ACHN (cell line): Measurements from ENCODE around the gene GTF2F2.
"Not testable (repeated sequence)": the region's sequence is repeated elsewhere in the genome, so short reads cannot be mapped to it uniquely, and the experiment has no call there.

Experiments
- DNase-seq: peaks from one replicate; pipeline ENCODE4 v3.0.0-alpha.2; 2015
- in situ Hi-C: cut with HindIII; loops from 2 replicates; pipeline ENCODE4 v1.10.0; 2017; ENCODE audit warnings: low sequenced_read_pairs, low pct_ligation_motif_present, low pct_unique_long_range_greater_than_20kb

The GTF2F2 gene

DNA sequence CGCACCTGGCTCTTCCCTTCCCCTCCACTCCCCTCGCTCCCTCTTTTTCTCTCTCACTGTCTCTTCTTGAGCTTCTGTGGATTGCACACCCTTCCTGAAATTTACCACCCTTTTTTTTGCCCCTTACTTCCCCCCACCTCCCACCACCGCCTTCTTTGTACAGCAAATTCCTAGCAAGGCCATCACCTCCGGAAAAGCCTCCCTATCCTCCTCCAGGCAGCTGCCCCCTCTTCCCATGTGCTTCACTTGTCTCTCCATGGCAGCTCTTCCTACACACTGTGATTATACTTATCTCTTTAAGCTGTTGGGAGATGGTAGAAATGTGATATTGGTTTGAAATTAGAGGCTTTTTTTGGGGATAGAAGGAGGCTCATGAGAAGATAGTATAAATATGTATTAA lies 108.9 kb downstream of the GTF2F2 start:
- in situ Hi-C loops = no loop called here
- no peak for DNase-seq

DNA sequence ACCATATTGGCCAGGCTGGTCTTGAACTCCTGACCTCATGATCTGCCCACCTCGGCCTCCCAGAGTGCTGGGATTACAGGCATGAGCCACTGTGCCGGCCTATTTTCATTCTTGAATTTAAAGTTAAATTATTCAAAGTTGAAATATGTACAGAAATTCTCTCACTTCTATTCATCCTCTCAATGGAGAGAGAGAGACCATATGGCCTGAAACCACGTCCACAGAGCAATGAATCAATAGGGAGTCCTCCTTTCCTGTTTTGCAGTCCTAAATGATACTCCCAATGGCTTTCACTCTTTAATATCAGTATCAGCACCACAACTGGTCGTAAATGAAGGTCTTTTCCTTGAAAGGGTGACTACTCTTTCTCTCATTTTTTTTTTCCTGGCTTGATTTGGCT lies 111.0 kb downstream of the GTF2F2 start:
- in situ Hi-C loops = no loop called here
- DNase-seq = no peak

DNA sequence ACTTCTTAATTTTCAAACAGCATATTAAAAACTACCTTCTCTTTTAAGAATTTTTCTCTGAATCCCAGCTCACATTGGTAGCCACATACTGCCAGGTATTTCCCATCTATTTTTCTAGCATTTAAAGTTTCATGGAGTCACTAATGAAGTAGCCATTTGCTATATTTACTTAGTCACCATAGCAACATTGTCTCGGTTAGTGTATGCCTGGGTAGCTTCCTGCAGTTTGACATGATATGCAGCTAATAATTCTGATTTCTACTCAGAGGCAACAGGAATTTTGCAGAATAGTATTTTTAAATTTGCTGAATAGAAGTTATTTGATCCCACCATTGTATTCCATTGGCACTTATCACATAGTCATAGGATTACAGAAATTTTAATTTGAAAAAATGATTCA lies 111.4 kb downstream of the GTF2F2 start:
- in situ Hi-C loops = no loop called here
- no peak for DNase-seq

DNA sequence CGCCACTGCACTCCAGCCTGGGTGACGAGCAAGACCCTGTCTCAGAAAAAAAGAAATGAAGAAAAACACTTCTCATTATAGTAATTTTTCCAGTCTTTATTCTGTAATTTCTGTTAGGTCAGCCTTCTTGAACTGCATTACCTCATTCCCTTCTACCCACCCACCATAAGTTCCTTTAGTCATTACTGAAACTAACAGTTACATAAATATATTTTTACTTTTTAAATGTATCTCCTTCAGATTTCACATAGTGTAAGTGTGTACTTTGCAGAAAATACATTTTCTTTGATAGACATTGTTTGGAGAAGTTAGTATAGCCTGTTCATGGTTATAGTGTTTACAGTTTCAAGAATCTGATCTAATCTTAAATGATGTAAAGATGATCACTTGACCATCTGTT lies 112.3 kb downstream of the GTF2F2 start:
- no peak for DNase-seq
- in situ Hi-C loops = no loop called here

DNA sequence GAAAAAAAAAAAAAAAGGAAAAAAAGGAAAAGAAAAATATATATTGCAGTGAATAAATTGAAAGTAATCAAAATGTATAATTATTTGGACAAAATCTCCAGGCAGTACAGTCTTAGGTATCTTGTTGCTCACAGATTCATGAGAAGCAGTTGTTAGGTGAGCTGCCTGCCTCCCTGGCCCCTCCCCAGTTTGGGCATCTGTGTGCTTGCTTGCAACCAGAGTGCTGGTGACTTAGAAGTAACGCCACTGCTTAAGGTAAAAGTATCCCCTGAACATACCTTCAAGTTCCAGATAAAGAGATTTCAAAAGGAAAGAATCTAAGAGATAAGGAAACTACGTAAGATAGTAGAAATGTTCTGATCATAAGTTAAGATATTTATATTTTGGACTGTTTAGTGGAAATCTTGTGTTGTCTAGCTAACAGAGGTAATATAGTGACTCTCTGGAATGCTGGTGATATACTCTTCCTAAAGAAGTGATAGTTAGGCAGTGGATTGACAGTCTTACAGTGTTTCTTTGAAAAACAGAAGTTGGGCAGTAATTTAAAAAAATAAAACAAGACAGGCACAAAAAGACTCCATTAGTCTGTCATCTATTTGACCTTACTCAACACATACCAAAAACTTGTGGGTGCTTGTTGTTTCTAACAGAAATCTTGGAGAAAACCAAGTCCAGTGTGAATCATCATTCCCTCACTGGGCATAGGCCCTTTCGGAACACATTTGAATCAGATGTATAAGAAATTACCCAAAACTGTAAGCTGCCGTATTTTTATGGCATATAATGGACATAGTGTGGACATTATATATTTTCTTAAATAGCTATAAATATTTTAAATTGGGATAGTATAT lies 118.9 kb downstream of the GTF2F2 start:
- DNase-seq = no peak
- in situ Hi-C loops = no loop called here

DNA sequence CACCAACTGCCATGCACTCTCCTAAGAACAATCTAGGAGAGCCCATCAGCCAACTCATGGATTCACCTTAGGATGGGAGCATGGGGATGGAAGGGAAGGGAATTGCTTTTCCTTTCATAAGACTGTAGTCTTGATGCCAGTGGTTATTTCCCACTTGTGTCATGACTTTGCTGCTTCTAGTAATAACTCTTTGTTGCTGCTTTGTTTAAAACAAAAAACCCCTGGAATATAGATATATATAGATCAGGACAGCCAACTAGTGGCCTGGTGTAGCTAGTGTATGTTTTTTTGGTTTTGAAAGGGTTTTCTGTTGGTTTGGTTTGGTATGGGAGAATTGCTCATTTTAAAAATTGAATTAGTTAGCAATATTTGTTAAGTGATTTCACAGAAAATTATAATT lies 119.8 kb downstream of the GTF2F2 start:
- in situ Hi-C loops = no loop called here

DNA sequence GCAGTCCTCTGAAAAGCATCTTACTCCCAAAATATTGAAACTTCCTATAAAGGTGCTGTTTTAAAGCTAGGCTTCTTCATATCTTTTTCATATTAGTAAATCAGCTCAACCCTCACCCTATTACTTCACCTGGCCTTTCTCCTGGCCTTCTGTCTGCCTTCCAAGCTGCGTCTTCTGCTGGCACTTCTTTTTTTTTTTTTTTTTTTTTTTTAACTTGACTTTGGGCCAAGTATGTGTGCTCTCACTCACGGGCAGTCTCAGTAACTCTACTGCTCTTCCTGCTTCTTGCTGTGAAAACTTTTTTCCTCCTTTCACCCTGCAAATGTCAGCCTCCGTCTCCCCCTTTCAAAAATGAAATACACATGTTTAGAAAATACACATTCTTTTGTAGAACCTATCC lies 121.8 kb downstream of the GTF2F2 start:
- peak; percentile 51 for DNase-seq
- in situ Hi-C loops = no loop called here

More for the DNA sequence above, 119.8 kb downstream of the GTF2F2 start:
- no peak for DNase-seq

DNA sequence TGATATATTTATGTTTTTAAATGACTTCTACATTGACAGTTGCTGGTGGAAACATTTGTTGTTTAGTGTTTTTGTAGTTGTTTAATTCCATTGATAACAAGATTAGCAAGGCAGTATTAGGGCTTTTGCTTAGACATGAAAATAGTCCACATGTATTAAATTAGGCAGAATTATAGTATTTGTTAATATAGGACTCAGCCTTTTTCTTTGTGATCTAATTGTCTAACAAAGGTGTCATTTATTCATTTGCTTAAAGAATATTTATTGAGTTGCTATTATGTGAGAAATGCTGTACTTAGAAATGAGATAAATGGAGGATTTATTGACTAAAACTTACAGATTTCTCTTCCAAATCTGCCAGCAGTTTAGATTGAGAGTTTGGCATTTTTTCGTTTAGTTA lies 122.2 kb downstream of the GTF2F2 start:
- in situ Hi-C loops = no loop called here

DNA sequence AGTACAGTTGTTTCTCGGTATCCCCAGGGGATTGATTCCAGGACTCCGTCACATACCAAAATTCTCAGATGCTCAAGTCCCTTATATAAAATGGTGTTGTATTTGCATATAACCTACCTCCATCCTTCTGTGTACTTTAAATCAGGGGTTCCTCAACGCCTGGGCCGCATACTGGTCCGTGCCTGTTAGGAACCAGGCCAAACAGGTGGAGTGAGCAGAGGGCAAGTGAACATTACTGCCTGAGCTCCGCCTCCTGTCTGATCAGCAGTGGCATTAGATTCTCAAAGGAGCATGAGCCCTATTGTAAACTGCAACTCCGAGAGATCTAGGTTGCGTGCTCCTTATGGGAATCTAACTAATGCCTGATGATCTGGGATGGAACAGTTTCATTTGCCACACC lies 122.8 kb downstream of the GTF2F2 start:
- no peak for DNase-seq
- in situ Hi-C loops = no loop called here

More for the DNA sequence above, 122.2 kb downstream of the GTF2F2 start:
- no peak for DNase-seq

DNA sequence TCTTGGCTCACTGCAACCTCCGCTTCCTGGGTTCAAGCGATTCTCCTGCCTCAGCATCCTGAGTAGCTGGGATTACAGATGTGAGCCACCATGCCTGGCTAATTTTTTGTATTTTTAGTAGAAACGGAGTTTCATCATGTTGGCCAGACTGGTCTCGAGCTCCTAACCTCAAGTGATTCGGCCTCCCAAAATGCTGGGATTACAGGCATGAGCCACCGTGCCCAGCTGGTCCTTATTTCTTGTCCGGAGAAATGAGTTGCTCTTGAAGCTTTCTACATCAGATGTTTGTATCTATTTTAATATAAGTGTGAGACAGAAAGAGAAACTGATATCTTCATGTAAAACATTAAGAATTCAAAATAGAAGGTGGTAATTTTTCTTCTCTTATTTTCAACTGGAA lies 124.4 kb downstream of the GTF2F2 start:
- DNase-seq, in situ Hi-C loops: not testable (repeated sequence)

DNA sequence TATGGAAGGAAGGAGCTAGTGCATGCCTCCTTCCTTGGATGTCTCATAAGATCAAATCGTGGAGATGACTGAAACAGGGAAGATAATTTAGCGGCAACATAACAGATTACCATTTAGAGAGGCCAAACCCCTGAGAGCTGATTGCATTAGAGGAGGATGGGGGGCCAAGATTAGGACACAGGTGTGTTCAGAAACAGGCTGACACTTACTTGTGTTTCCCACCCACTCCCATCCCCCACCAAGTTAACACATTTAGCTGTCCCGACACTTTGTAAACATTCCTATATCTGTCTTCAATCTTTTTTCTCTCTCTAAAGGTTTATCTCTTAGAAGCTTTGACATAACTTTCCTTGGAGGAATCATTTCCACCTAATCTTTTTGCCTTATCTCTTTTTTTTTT lies 129.4 kb downstream of the GTF2F2 start:
- in situ Hi-C loops = no loop called here
- no peak for DNase-seq

DNA sequence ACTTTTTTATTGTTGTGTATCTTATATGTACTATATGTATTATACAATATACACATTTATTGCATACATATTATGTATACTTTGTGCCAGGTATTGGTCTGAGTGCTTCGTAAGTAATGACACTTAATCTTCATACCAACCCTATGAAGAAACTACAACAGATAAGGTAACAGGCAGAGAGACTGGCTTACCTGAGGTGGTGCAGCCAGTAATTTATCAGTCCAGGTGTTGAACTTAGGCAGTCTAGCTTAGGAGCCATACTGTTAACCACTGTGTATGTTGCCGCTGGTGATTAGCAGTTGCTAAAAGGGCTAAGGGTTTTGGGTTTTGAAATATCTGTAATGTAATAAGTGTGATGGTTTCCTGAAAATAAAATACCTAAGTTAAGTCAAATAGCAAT lies 134.1 kb downstream of the GTF2F2 start:
- in situ Hi-C loops = no loop called here
- no peak for DNase-seq

DNA sequence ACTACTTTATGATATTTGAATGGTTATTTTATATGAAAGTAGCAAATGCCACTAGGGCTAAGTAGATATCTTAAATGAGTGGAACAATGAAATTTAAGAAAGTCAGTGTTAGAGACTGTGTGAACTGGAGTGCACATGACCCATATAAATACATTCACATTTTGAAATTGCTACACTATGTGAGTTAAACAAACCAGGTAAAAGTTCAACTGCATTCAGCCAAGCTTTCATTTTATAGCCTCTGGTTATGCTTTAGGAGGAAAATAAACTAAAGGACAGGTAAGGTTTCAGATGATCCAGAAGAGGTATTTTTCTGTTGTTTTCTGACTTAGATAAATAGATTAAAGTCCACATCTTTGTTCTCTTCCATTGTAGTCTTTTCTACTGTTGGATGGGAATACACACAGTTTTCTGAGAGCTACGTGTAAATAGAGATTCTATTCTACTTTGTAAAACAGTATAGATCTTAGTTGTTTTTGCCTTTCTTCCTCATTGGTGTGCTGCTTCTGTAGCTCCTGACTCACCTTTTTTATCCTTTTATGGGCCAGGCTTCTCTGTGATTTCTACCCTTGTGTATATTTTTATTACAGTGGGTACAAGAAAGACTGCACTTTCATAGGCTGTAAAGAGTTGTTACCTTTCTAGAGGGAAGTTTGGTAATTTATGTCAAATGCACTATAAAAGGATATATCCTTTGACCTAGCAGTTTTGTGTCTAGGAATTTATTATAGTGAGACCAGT lies 135.1 kb downstream of the GTF2F2 start:
- in situ Hi-C loops = no loop called here

DNA sequence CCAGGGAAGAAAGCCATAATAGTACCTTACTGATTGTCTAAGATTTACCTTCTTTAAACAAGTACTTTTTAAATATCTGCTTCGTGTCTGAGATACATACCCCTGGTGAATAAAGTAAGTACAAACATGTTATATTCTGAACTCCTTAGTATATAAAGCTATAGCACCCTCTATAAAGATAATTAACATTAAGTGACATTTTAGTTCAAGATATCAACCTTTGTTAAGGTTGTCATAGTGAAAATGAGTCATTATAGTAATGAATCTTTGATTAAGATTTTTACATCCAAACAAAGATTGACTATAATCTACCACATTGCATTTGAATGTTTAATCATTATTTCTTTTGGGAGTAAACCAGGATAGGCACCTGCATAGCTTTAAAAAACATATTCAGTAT lies 135.9 kb downstream of the GTF2F2 start:
- in situ Hi-C loops = no loop called here
- no peak for DNase-seq

More for the DNA sequence above, 135.1 kb downstream of the GTF2F2 start:
- no peak for DNase-seq

DNA sequence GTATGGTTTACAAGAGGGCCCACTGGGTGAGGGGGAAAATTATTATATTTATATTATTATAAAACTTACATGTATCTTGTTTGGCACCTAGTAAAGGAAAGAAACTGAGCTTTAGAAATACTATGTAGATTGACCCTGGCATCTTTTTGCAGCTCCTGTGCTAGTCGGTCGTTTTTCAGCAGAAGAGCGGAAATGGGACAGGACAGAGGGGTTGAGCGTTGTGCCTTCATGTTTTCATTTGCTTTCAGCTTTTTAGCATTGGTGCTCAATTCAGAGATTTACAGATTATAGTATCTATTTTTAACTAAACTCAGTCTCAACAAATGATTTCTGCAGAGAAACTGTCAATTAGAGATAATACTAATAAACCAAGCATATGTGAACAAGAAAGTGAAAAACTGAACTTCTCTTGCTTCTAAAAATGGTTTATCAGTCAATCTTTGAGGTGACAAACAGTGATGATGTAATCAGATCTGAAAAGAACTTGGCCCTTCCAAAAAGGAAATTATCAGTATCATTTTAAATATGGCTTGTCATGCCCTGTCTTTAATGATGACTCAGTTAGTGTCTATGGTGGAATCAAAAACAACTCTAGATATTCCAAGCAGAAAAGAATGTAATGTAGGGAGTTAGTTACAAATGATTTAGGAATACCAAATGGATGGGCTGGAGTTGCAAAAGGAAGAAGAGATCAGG lies 137.5 kb downstream of the GTF2F2 start:
- in situ Hi-C loops = no loop called here

DNA sequence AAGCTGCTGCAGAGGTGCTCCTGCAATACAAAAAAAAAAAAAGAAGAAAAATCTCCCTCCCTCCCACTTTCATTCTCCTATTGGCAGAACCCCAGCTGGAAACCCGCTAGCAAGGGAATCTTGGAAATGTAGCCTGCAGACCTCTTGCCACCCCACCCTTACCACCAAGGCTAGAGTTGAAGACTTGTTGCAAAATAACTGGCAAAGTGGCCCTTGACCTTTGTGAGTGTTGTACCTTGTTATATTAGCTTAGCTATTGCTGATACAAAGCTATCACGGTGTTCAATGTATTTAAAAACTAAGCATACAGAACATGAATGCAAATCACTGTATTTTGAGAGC lies 138.0 kb downstream of the GTF2F2 start:
- DNase-seq = no peak
- in situ Hi-C loops = no loop called here

More for the DNA sequence above, 137.5 kb downstream of the GTF2F2 start:
- DNase-seq = no peak

DNA sequence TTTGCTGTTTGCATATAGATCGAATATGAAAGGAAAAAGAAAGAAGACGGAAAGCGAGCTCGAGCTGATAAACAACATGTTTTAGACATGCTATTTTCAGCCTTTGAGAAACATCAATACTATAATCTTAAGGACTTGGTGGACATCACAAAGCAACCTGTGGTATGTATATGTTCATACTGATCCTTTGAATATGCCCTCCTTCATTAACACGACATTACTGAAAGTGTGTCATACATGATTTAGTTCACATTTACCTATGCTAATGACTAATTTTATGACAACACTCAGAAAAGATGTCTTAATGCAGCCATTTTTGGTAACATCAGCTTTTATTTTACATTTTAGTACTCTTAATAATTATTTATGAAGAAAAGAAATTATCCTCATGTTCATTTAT lies 146.9 kb downstream of the GTF2F2 start:
- in situ Hi-C loops = no loop called here
- no peak for DNase-seq

DNA sequence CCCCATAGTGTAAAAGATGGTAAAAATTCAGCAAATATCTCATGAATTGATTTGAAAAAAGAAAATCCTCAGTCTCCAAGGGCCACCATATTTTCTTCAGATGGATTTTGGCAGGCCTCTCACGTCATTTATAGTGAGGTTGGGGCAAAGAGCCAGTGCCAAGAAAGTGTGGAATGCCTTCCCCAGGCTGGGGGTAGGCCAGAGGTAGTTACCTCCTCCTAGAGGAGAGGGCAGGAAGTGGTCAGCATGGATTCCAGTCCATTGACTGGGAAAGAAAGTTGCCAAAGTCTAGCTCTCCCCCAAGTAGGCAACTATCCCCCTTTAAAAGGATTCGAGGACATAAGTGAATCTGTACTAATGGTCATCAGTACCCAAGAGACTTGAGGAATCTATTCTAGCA lies 148.9 kb downstream of the GTF2F2 start:
- in situ Hi-C loops = no loop called here
- peak; percentile 58 for DNase-seq

DNA sequence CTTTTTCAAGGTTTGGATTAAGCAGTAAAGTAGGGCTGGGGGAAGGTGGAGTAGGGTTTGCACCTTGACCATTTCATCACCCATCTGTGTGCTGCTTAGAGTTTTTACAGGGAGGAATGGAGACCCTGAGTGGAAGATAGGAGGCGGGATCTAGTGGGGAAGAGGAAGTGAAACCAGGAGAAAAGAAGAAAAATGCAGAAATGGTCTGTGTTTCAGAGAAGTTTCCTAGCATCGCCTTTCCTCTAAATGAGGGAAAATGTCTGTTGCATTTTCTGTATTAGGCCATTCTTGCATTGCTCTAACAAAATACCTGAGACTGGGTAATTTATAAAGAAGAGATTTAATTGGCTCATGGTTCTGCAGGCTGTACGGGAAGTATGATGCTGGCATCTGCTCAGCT lies 156.6 kb downstream of the GTF2F2 start:
- in situ Hi-C loops = no loop called here

More for the DNA sequence above, 156.6 kb downstream of the GTF2F2 start:
- no peak for DNase-seq
